HG03025 (cell line): ENCODE measurements around the gene TSPAN4.

Experiments
- ATAC-seq: cut with Tn5 transposase; IDR thresholded peaks from one replicate; pipeline ENCODE4 v1.9.1; 2021; ENCODE audit warnings: mild to moderate bottlenecking, moderate library complexity; ENCODE audit not compliant: unreplicated experiment, low FRiP score

Gene TSPAN4

GRCh38 chr11:900545-900944 is 57.9 kb downstream of the TSPAN4 start:
- no peak for ATAC-seq

- no peak for ATAC-seq
Observed at GRCh38 chr11:901452-902061, 58.9 kb downstream of the TSPAN4 start.

GRCh38 chr11:904380-904779 is 61.7 kb downstream of the TSPAN4 start:
- ATAC-seq = no peak

- no peak for ATAC-seq
Observed at GRCh38 chr11:905952-906351, 63.3 kb downstream of the TSPAN4 start.

GRCh38 chr11:907668-908067 is 65.0 kb downstream of the TSPAN4 start:
- no peak for ATAC-seq

- ATAC-seq = no peak
Observed at GRCh38 chr11:908273-908672, 65.6 kb downstream of the TSPAN4 start.

- ATAC-seq = no peak
Observed at GRCh38 chr11:909406-909805, 66.8 kb downstream of the TSPAN4 start.

GRCh38 chr11:910044-910588 is 67.5 kb downstream of the TSPAN4 start:
- peak; percentile 37 for ATAC-seq

- peak; percentile 84 for ATAC-seq
Observed at GRCh38 chr11:910589-911030, 68.0 kb downstream of the TSPAN4 start, which contains the start of gene CHID1. Gene CHID1, minus strand, starts transcription at chr11:910810. Its CDS starts 5,994 bp downstream, at chr11:904816.

- peak; percentile 28 for ATAC-seq
Observed at GRCh38 chr11:911031-911889, 68.6 kb downstream of the TSPAN4 start.

- ATAC-seq = no peak
Observed at GRCh38 chr11:911890-912219, 69.2 kb downstream of the TSPAN4 start.

GRCh38 chr11:912266-912665 is 69.6 kb downstream of the TSPAN4 start:
- ATAC-seq = no peak

- ATAC-seq = no peak
Observed at GRCh38 chr11:913043-913442, 70.4 kb downstream of the TSPAN4 start.

GRCh38 chr11:914204-914603 is 71.6 kb downstream of the TSPAN4 start:
- ATAC-seq = no peak

GRCh38 chr11:914747-915501 is 72.3 kb downstream of the TSPAN4 start:
- no peak for ATAC-seq
